H1 (cell line): ENCODE results near the gene ZNRF3. TPM values are rescaled to one million over a fixed set of nuclear protein-coding genes. Genes with fewer than 3 reads are reported as not detected.
A peak's percentile ranks its signal among the peaks of the same experiment; 100 is the strongest.

Source experiments
- CTCF ChIA-PET: fragments of 300-600 bp; sonication (Branson Sonifier 250); formaldehyde crosslinking; loops from one replicate; lab custom pipeline; 2021; ENCODE audit not compliant: partially characterized antibody; lab: Charles Lee
- POLR2A ChIA-PET: fragments of 300-600 bp; sonication (Branson Sonifier 250); formaldehyde crosslinking; loops from one replicate; lab custom pipeline; 2021; ENCODE audit warnings: inconsistent platforms; ENCODE audit not compliant: partially characterized antibody; lab: Charles Lee
- DNase-seq, 2 experiments: peaks; one replicate each; pipeline versions ENCODE4 v3.0.0 to v3.0.0-alpha.2; 2010 to 2022; ENCODE audit warnings: low spot score in 2 of 2, low read depth in 1 of 2, mixed read lengths in 1 of 2
- FAIRE-seq: peaks from 2 replicates; lab custom pipeline; 2011; peaks lifted over from hg19 to GRCh38; lab: Jason Lieb, UNC
- H2AFZ ChIP-seq: 2 replicates; pipeline ENCODE4 v1.8.1; 2012; ENCODE audit warnings: low read length, inconsistent platforms
- H2AK5ac ChIP-seq: 2 replicates; pipeline ENCODE4 v1.6.1; 2013; ENCODE audit warnings: low read depth, low read length
- H2BK120ac ChIP-seq: replicated peaks from 2 replicates; pipeline ENCODE3; 2013; ENCODE audit warnings: low read depth, low read length, inconsistent platforms
- H2BK12ac ChIP-seq: 2 replicates; pipeline ENCODE4 v1.6.1; 2013; ENCODE audit warnings: low read depth, low read length
- H2BK15ac ChIP-seq: 2 replicates; pipeline ENCODE4 v1.6.1; 2013; ENCODE audit warnings: low read length
- H2BK20ac ChIP-seq: 2 replicates; pipeline ENCODE4 v1.6.1; 2013; ENCODE audit warnings: low read length
- H2BK5ac ChIP-seq: 2 replicates; pipeline ENCODE4 v1.6.1; 2013; ENCODE audit warnings: low read depth, low read length
- H3K14ac ChIP-seq: 2 replicates; pipeline ENCODE4 v1.6.1; 2013; ENCODE audit warnings: inconsistent platforms; ENCODE audit not compliant: insufficient read length
- H3K18ac ChIP-seq: 2 replicates; pipeline ENCODE4 v1.6.1; 2013; ENCODE audit warnings: low read length; ENCODE audit errors: extremely low read depth
- H3K23ac ChIP-seq: 2 replicates; pipeline ENCODE4 v1.6.1; 2013; ENCODE audit warnings: inconsistent platforms; ENCODE audit not compliant: insufficient read length
- H3K23me2 ChIP-seq: 2 replicates; pipeline ENCODE4 v1.6.1; 2013; ENCODE audit warnings: low read depth, low read length
- H3K27ac ChIP-seq: 2 replicates; pipeline ENCODE4 v1.6.1; 2011; ENCODE audit warnings: low read depth, low read length, inconsistent platforms
- H3K27me3 ChIP-seq, 4 experiments: replicated peaks in 1 of 4; 1 replicate in 1 of 4; 2 replicates in 3 of 4; pipeline versions ENCODE4 v1.6.1 to v1.8.1; 2011 to 2013; ENCODE audit warnings: low read length in 3 of 4, mild to moderate bottlenecking in 3 of 4, inconsistent platforms in 2 of 4, mixed read lengths in 2 of 4, moderate library complexity in 1 of 4; ENCODE audit not compliant: control insufficient read depth in 3 of 4, insufficient read depth in 3 of 4; ENCODE audit errors: extremely low read depth in 1 of 4
- H3K36me3 ChIP-seq, 4 experiments: 2 replicates each; pipeline versions ENCODE4 v1.6.1 to v1.8.1; 2011 to 2013; ENCODE audit warnings: mild to moderate bottlenecking in 4 of 4, low read length in 3 of 4, moderate library complexity in 2 of 4, control low read depth in 1 of 4, inconsistent platforms in 1 of 4; ENCODE audit not compliant: insufficient read depth in 4 of 4, control insufficient read depth in 2 of 4
- H3K4ac ChIP-seq: replicated peaks from 2 replicates; pipeline ENCODE3; 2013; ENCODE audit warnings: low read length, low read depth, mixed read lengths, inconsistent platforms; ENCODE audit not compliant: insufficient read length
- H3K4me1 ChIP-seq, 4 experiments: replicated peaks in 1 of 4; 1 replicate in 1 of 4; 2 replicates in 3 of 4; pipeline versions ENCODE4 v1.6.1 to v1.8.1; 2011 to 2013; ENCODE audit warnings: low read length in 3 of 4, inconsistent platforms in 2 of 4, mixed read lengths in 1 of 4; ENCODE audit not compliant: insufficient read depth in 4 of 4, control insufficient read depth in 3 of 4
- H3K4me2 ChIP-seq, 2 experiments: 2 replicates each; pipeline versions ENCODE4 v1.6.1 to v1.8.1; 2011 to 2013; ENCODE audit warnings: low read depth in 2 of 2, low read length in 2 of 2, control low read depth in 1 of 2, inconsistent platforms in 1 of 2, mild to moderate bottlenecking in 1 of 2; ENCODE audit not compliant: insufficient read depth in 1 of 2
- H3K4me3 ChIP-seq, 4 experiments: fragments of 200-600, 300-600 bp in 1 of 4; sonication (generic), shearing (Covaris generic), sonication (Bioruptor Twin) in 1 of 4; 2 replicates each; pipeline versions ENCODE4 v1.5.1 to v1.8.1; 2011 to 2016; ENCODE audit warnings: low read length in 4 of 4, low read depth in 3 of 4, control low read depth in 2 of 4, inconsistent platforms in 2 of 4, mild to moderate bottlenecking in 2 of 4, mixed read lengths in 1 of 4, moderate library complexity in 1 of 4; ENCODE audit not compliant: insufficient read depth in 2 of 4; ENCODE audit errors: extremely low read depth in 1 of 4
- H3K56ac ChIP-seq: replicated peaks from 2 replicates; pipeline ENCODE3; 2013; ENCODE audit warnings: low read depth, mild to moderate bottlenecking, mixed read lengths, low read length, inconsistent platforms; ENCODE audit not compliant: insufficient read length
- H3K79me1 ChIP-seq: 2 replicates; pipeline ENCODE4 v1.6.1; 2013; ENCODE audit warnings: low read depth, low read length, control low read depth
- H3K79me2 ChIP-seq, 2 experiments: 2 replicates each; pipeline versions ENCODE4 v1.6.1 to v1.8.1; 2012 to 2013; ENCODE audit warnings: low read length in 2 of 2, mild to moderate bottlenecking in 2 of 2, inconsistent platforms in 1 of 2; ENCODE audit not compliant: insufficient read depth in 2 of 2, control insufficient read depth in 1 of 2
- H3K9ac ChIP-seq, 4 experiments: replicated peaks in 1 of 4; 1 replicate in 1 of 4; 2 replicates in 3 of 4; pipeline versions ENCODE4 v1.6.1 to v1.8.1; 2011 to 2013; ENCODE audit warnings: low read depth in 3 of 4, low read length in 3 of 4, control low read depth in 2 of 4, mild to moderate bottlenecking in 2 of 4, moderate library complexity in 2 of 4, inconsistent platforms in 1 of 4; ENCODE audit errors: extremely low read depth in 1 of 4
- H3K9me3 ChIP-seq, 2 experiments: 2 replicates each; pipeline versions ENCODE4 v1.6.1 to v1.8.1; 2012 to 2013; ENCODE audit warnings: mild to moderate bottlenecking in 2 of 2, moderate library complexity in 2 of 2, control low read depth in 1 of 2, inconsistent platforms in 1 of 2, low read depth in 1 of 2, low read length in 1 of 2, mixed read lengths in 1 of 2; ENCODE audit not compliant: insufficient read depth in 2 of 2
- H4K20me1 ChIP-seq, 2 experiments: replicated peaks in 1 of 2; 2 replicates each; pipeline versions ENCODE3 to v1.8.1; 2011 to 2013; ENCODE audit warnings: inconsistent platforms in 2 of 2, low read length in 2 of 2, mild to moderate bottlenecking in 1 of 2; ENCODE audit not compliant: insufficient read depth in 2 of 2, control insufficient read depth in 1 of 2
- H4K5ac ChIP-seq: 2 replicates; pipeline ENCODE4 v1.6.1; 2013; ENCODE audit warnings: low read length, low read depth, mixed read lengths, inconsistent platforms; ENCODE audit not compliant: insufficient read length
- H4K8ac ChIP-seq: 2 replicates; pipeline ENCODE4 v1.8.0; 2013; ENCODE audit warnings: mild to moderate bottlenecking, moderate library complexity, low read length, inconsistent platforms; ENCODE audit not compliant: insufficient read depth; ENCODE audit errors: extremely low read depth
- H4K91ac ChIP-seq: replicated peaks from 2 replicates; pipeline ENCODE3; 2013; ENCODE audit warnings: low read length, mixed read lengths, inconsistent platforms; ENCODE audit not compliant: insufficient read length
- WGBS, 2 experiments: shearing (Covaris generic) in 1 of 2; methylation state at CpG; one replicate each; pipeline versions ENCODE4 v1.1.6 to v1.1.7; 2013 to 2015; ENCODE audit warnings: low lambda C conversion rate in 2 of 2, mixed read lengths in 2 of 2, inconsistent platforms in 1 of 2, low coverage in 1 of 2, missing lambda C conversion rate in 1 of 2; ENCODE audit not compliant: insufficient replicate concordance in 2 of 2, insufficient coverage in 1 of 2, insufficient read length in 1 of 2; ENCODE audit errors: extremely low coverage in 1 of 2, missing lambda C conversion rate in 1 of 2; 5-methylcytosine and 5-hydroxymethylcytosine counted together
- polyA plus RNA-seq, 7 experiments: library from polyadenylated mRNA; depleted of rRNA in 3 of 7; stranded (reverse) in 5 of 7; unstranded in 2 of 7; fragments of >200 nt in 5 of 7; fragments of 200-250 nt in 2 of 7; gene quantifications; 1 replicate in 5 of 7; 2 replicates in 1 of 7; 4 replicates in 1 of 7; pipeline versions ENCODE4 v1.2.1 to v1.2.3, GENCODE V29; 2011 to 2013; ENCODE audit warnings: missing spikeins in 2 of 7, mixed read lengths in 2 of 7
- total RNA-seq: library from RNA; stranded (reverse); fragmentation: NEBNext Ultra II Directional; extraction: Animal tissue kit (Norgen Biotek cat#: 25700); gene quantifications from 2 replicates; pipeline ENCODE4 v1.2.1, GENCODE V29; 2021
- TF ChIP-seq, protein P1 (sequence below): IDR thresholded peaks from 2 replicates; pipeline ENCODE4 v1.6.1; 2012; ENCODE audit warnings: low read length, inconsistent platforms
- TF ChIP-seq, protein P2 (sequence below): IDR thresholded peaks from 2 replicates; pipeline ENCODE4 v1.6.1; 2012; ENCODE audit warnings: inconsistent platforms

Gene ZNRF3
- total and polyA plus RNA-seq, 2 of the 8 experiments (the other 6 are each of a cell fraction or from before 2014, with no cell fraction given): 14.1 to 21.7 TPM

DNA sequence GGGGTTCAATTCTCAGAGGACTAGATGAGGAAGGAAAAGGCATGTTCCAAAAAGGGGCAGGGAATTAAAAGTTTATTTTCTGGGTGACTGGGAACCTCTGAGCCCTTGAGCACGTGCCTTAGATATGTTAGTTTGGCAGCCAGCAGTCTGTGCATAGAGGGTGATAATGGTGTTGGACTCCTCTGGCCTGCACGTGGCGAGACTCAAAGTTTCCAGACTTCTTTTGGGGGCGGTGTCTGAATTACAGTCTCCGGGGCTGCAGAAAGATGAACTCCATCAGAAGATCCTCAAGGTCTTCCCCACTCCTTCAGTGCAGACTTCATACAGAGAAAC, 861 bp upstream of the ZNRF3 start:
- CTCF ChIA-PET: interaction anchor here (0.7 to 2.0 kb wide), 4 partner anchors 15 to 159 kb away, joined by 3 to 5 read pairs (median 4); no protein-coding TSS in a partner anchor
- no peak for DNase-seq

More for the DNA sequence above, 861 bp upstream of the ZNRF3 start:
- peaks cover 15 to 30% of the 10 kb centered on the region in 2 experiments for H3K79me2 ChIP-seq
- H3K27ac ChIP-seq: peak overlapping the region; percentile 83
- peaks cover 0 to 3% (median 0%) of the 10 kb centered on the region in 4 experiments; a peak in 1 of 7 replicates for H3K27me3 ChIP-seq
- no peaks in the 10 kb centered on the region for H3K36me3 ChIP-seq
- H2AK5ac ChIP-seq: no peak overlapping the region
- no peaks in the 10 kb centered on the region for H3K9me3 ChIP-seq
- no peak overlapping the region for H3K56ac ChIP-seq
- peak overlapping the region; percentile 24 for H3K4ac ChIP-seq
- peak overlapping the region in 3 of 4 experiments; percentile 70 to 85 (median 85); a peak in 6 of 7 replicates for H3K9ac ChIP-seq
- WGBS, 2 experiments: 54% methylated on average over 5 of the region's 5 CpGs; no CpG with 5 or more reads in 1 of the 2 experiments
- peak overlapping the region; percentile 50 to 68 (median 64) for H3K4me3 ChIP-seq
- peak overlapping the region; percentile 73 to 98 for H3K4me2 ChIP-seq
- peak overlapping the region; percentile 11 for H4K5ac ChIP-seq
- peaks cover 11 to 22% of the 10 kb centered on the region in 2 experiments for H4K20me1 ChIP-seq
- peak overlapping the region; percentile 79; the same call in 1 of the 2 replicates for H3K18ac ChIP-seq
- POLR2A ChIA-PET: interaction anchor here (0.8 to 3.2 kb wide), 11 partner anchors 10 to 181 kb away, joined by 3 to 16 read pairs (median 4); no protein-coding TSS in a partner anchor
- peak overlapping the region; percentile 69 for H4K8ac ChIP-seq
- FAIRE-seq: no peak
- H2BK12ac ChIP-seq: no peak overlapping the region
- peak overlapping the region; percentile 63; the same call in 1 of the 2 replicates for H2AFZ ChIP-seq
- H2BK5ac ChIP-seq: 0 out of 2 replicates have a peak overlapping the region, but pooled peaks have one; percentile 49
- H2BK120ac ChIP-seq: no peak overlapping the region
- no peak overlapping the region for H3K14ac ChIP-seq
- peaks cover 12% of the 10 kb centered on the region for H3K23me2 ChIP-seq
- H3K4me1 ChIP-seq: peaks cover 3 to 14% (median 12%) of the 10 kb centered on the region in 4 experiments
- no peak overlapping the region; the same call in 1 of the 2 replicates for H2BK15ac ChIP-seq
- TF ChIP-seq, protein P1, sequence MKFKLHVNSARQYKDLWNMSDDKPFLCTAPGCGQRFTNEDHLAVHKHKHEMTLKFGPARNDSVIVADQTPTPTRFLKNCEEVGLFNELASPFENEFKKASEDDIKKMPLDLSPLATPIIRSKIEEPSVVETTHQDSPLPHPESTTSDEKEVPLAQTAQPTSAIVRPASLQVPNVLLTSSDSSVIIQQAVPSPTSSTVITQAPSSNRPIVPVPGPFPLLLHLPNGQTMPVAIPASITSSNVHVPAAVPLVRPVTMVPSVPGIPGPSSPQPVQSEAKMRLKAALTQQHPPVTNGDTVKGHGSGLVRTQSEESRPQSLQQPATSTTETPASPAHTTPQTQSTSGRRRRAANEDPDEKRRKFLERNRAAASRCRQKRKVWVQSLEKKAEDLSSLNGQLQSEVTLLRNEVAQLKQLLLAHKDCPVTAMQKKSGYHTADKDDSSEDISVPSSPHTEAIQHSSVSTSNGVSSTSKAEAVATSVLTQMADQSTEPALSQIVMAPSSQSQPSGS: no peak
- TF ChIP-seq, protein P2, sequence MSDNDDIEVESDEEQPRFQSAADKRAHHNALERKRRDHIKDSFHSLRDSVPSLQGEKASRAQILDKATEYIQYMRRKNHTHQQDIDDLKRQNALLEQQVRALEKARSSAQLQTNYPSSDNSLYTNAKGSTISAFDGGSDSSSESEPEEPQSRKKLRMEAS: peak; percentile 38; the same call in 1 of the 2 replicates
- TF ChIP-seq, all 59 proteins: peak for 1
- peak overlapping the region; percentile 40 for H4K91ac ChIP-seq
- no peak overlapping the region for H3K23ac ChIP-seq
- H2BK20ac ChIP-seq: no peak overlapping the region
- H3K79me1 ChIP-seq: peaks cover 2% of the 10 kb centered on the region; the same call in 1 of the 2 replicates
